ENCODE measurements around the gene ZNF304.

The ZNF304 gene

DNA sequence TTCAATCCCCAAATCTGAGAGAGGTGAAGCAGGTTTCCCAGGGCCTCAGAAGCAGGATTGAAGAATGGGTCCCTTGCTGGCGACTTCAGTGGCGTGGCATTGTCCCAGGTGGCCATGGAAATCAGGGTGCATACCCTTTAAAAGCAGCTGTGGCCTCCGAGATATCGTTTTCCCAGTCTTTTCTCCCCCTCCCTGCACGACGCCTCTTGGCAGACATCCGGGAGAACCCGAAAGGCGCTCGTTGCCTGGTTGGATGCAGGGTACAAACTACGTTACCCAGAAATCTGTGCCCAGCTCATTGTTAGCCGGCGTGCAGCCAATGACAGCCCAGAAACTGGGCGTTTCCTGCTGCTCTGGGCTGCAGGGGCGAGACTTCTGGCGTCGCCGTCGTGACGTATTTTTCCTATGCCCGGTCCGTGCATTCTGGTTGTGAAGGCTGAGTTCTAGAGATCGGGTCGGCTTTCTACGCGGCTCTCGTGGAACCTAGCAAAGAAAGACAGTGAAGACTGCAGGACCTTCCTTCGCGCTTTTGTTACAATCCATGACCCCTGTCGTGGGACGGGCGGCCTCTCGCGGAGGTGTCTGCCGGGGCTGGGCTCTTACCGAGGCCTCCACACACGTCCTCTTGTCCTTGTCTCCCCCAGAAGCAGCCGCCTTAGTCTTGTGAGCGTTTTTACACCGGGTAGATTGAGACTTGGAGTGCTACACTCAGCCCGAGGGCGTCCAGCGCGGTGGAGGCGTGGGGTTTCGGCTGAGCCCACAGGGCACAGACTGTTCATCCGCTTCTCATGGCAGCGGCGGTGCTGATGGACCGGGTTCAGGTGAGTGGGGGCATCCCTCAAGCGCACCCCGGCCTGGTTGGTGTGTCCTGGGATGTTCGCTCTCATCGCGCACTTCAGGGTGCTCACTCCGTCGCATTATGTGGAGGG lies at the start of gene ZNF304:
Gene ZNF304, plus strand, starts transcription at position 395 of the 929 bp plus-strand sequence. Its CDS starts 394 bp downstream, at position 789.
- DNase-seq, result peak; percentile 97

DNA sequence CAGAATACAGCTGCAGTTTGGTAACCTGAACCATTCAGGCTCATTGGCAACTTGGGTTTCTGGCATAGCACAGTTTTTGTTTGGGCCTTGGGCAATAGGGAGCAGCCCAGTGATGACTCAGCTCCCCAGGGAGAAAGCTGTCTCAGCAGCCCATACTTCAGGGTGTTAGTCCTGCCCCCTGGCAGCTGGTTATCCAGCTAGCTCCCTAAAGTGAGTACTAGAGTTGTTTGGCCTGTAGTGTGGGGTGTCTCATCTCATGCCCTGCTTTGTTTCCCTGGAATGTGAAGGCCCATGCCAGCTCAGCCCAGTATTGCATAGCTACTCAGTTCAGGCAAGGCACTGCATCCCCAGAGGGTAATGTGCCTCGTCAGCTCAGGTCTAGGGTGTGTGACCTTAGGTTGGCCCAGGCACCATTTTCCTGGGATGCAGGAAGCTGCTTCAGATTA lies 49.0 kb upstream of the ZNF304 start:
- peak; percentile 73 for DNase-seq

DNA sequence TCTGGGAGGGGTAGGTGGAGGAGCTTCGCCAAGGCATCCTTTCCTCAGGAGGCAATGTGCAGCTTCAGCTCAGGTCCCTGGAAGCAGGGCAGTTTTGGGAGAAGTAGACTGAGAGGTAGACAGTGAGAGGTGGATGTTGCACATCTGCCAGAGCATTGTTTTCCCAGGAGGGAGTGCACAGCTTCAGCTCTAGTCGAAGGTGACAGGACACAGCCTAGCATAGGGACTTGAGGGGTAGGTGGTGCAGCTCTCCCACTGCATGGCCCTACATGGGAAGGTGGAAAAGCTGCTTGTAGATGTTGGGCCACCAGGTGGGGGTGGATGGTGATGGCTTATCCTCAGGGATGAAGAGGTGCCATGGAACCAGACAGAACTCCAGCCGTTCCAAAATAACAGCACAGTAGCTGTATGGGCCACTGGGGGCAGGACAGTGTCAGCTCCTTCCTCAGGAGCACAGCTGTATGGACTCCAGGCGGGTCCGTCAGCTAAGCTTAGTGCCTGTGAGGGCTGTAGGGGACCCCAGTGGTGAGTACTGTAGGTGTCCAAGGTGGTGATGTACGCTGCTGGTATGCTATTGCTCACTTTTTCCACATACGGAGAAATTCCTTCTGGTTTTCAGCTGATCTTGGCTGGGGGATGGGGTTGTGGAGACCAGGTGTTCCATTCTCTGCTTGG lies 48.2 kb upstream of the ZNF304 start:
- DNase-seq, result no peak

DNA sequence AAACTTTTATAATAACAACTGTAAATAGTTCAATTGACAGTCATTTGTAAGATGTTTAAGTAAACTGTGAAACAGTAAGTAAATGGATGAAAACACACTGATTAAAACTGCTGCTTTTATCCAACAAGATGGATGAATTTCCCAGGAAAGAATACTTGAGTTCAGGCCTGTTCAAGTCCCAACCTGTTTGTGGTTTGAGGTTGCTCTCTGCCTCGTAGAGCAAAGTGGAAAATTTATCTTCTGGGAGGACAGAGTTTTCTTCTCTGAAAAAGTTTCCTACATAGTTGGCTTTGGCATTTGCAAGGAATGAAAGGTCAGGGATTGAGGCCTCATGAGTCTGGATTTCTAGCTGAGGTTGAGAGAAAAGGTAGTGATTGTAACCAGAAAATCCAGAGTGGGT lies 46.0 kb upstream of the ZNF304 start:
- DNase-seq, result no peak

DNA sequence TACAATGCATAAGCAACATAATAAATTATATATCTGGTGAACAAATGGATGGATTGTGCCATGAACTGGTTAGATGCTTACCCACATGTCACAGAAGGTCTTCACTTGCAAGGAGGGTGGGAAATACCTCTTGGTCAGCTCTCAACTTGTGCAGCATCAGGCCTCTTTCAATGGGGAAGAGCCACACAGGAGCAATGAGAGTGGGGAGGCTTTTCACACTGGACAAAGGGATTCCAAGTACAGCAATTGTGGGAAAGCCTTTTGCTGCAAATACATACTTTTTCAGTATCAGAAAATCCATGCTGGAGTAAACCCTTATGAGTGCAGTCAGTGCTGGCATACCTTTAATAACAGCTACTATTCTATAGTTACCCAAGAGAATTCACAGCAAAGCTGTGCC lies 42.6 kb upstream of the ZNF304 start:
- DNase-seq, result no peak

DNA sequence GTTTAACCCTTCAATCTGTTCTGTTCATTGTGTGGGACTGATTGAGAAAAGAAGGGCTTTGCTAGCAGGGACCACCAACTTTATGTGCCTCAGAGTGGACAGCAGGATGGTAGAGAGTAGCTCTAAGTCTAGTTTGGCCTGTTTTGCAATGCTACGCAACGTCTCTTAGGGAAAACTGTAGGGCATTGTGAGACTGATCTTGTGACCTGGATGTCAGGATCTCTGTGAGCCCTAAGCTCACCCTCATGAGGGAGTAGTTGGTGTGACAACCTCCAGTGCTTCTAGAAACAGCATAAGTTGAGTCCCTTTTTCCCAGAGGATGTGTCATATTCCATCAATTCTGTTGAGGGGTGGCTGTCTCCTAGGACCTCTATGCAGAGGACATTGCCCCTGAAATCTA lies 40.3 kb upstream of the ZNF304 start:
- no peak for DNase-seq

DNA sequence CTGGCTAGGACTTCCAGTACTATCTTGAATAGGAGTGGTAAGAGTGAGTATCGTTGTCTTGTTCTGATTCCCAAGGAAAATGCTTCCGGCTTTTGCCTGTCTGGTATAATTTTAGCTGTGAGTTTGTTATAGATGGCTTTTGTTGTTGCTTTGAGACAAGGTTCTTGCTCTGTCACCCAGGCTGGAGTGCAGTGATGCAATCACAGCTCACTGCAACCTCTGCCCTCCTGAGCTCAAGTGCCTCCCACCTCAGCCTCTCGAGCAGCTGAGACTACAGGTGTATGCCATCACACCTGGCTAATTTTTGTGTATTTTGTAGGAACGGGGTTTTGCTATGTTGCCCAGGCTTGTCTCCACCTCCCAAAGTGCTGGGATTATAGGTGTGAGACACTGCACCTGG lies 36.9 kb upstream of the ZNF304 start:
- no peak for DNase-seq

DNA sequence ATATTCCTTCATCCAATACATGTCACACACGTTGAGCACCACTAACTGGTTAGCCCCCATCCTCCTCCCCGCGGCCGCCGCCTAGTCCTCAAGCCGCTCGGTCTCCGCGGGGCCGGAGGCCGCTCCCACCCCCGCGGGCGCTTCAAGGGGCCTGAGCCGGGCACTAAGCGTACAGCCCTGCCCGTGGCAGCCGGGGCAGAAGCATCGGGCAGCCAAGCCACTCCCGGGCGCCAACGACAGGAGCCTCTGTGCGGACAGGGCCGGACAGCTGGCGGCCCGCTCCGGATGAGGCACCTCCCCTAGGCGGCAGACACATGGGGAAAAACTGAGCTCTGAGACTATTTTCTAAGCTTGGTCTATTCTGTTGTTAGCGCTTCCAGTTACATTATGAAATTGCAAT lies 33.6 kb upstream of the ZNF304 start:
- no peak for DNase-seq

DNA sequence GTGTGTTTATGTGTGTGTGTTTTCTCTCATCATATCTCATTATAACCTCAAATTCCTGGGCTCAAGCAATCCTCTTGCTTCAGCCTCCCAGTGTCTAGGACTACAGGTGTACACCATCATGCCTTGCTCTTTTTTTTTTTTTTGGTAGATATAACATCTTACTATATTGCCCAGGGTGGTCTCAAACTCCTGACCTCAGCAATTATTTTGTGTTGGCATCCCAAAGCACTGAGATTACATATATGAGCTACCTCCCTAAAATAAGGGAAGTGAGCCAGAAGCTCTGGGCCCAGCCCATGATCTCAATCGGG lies 31.2 kb upstream of the ZNF304 start:
- no peak for DNase-seq

DNA sequence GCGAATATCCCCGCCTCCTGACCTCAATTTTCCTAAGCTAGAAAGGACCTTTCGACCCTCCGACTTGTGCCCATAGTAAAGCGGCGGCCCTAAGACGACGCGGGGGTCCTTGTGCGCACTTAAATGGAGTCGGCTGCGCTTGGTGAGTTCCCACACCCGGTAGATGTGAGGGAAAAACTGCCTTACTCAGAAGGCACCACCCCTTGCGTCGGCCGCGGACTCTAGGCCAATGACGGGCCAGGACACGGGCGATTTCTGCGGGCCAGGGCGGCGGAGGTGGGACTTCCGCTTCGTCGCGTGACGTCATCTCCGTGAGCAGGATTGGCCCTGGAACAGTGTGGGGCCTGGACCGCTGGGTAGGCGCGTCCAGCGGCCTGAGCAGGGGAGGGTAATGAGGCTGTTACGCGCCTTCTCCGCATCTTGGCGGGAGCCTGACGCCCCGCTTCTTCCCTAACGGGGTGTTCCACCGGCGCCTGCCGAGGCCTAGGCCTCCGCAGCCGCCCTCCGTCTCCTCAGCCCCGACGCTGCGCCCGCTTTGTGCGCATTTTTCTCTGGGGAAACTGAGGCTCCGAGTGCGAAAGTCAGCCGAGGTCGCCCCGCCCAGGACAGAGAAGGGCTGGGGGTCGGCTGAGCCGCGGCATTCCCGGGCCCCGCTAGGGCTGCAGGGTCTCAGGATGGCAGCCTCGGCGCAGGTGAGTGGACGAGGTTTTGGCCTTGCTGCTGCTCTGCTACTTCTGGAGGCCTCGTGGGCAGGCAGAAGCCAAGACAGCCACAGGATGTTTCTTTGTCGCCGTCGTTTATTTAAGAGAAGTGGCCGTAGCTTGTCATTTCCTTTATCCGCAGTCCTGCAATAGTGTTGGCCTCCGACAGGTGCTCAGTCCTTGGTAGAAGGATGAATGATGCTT lies 30.6 kb upstream of the ZNF304 start, which contains the start of gene ZNF543:
Gene ZNF543, plus strand, starts transcription at position 293 of the 905 bp plus-strand sequence. Its CDS starts 382 bp downstream, at position 675.
- peak; percentile 97 for DNase-seq

DNA sequence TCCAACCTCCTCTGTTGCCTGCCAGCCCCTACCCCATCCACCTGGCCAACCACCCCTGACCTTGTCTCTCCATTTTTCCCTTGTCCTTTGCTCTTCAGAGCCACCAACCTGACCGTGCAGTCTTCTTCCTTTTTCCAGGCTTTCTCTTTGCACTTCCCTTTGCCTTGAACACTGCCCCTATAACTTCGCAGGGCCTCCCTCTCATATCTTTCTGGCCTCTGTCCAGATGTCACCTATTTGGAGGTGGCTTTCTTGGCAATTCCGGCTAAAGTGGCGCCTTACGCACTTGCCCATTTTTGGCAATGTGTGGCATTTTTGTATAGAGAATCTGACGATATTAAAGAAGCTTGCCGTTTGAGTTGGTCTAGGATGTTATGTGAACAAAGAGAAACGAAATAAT lies 30.0 kb upstream of the ZNF304 start:
- no peak for DNase-seq

DNA sequence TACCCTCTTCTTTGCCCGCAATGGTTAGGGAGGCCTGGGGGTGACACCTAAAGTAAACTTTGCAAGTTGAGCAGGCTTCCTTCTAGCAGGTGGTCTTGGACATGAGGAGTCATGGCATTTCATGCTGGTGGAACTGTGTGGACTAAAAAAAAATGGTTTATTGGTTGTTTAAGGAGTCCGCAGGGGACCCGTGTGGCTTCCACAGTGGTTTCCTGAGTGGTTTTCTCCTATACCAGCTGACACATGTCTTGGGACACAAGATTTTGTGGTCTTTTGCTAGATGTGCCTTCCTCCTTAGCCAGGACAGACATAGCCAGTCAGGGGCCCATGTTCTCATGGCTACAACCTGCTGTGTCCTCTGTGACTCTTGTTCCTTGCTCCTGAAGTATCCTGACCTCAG lies 29.3 kb upstream of the ZNF304 start:
- peak; percentile 82 for DNase-seq

DNA sequence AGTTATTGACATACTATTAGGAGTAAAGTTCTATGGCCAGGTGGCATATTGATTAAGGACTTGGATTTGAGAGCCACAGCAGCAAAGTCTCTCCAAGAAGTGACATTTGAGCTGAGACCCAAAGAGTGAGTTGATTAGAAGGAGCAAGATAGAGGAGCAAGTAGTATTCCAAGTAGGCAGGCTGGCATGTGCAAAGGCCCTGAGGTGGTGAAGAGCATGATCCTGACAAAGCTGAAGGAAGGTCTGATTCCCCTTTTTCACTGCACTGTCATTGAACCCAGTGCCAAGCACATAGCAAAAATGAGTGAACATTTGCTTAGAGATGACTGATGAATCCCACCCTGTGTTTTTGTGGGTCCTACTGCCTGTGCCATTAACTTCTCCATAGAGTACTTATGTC lies 26.1 kb upstream of the ZNF304 start:
- DNase-seq, result no peak

DNA sequence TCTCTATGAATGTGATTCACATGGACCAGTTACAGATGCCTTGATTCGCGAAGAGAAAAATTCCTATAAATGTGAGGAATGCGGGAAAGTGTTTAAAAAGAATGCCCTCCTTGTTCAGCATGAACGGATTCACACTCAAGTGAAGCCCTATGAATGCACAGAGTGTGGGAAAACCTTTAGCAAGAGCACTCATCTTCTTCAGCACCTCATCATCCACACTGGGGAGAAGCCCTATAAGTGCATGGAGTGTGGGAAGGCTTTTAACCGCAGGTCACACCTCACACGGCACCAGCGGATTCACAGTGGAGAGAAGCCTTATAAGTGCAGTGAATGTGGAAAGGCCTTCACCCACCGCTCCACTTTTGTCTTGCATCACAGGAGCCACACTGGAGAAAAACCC lies 23.1 kb upstream of the ZNF304 start:
- no peak for DNase-seq

DNA sequence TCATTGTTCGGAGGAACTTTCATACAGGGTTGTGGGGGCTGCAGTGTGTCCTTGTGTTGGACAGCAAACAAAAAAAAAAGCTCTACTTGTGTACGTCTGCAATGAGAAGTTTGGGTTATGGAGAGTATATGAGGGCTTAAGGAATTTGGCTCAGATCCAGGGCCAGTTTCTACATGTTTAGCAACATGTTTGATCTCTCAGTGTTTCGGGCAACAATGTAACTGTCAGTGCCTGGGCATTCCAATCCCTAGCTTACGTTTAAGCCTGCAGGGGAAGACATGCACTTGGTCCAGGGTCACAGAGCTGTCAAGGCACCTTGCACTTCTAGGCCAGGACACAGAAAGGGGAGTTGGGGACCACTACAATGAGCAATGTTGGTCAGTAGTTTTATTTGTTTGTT lies 16.9 kb upstream of the ZNF304 start:
- DNase-seq, result no peak

DNA sequence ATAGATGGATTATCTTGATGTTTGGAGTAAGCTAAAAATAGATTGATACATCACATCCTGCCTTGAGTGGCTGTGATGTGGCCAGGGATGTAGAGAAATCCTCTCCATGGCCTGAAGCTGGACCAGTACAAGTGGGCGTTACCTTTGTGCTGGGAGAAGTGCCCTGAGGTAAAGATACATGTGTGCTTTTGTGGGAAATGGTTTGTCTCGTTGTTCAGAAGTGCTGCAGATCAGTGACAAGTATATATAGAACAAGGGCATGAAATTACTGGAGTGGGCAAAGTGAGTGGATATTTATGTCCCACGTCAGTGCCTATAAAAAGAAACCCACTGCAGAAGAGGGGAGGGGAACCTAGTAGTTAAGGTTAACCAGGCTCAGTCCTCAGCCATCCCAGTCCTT lies 12.2 kb upstream of the ZNF304 start:
- no peak for DNase-seq

DNA sequence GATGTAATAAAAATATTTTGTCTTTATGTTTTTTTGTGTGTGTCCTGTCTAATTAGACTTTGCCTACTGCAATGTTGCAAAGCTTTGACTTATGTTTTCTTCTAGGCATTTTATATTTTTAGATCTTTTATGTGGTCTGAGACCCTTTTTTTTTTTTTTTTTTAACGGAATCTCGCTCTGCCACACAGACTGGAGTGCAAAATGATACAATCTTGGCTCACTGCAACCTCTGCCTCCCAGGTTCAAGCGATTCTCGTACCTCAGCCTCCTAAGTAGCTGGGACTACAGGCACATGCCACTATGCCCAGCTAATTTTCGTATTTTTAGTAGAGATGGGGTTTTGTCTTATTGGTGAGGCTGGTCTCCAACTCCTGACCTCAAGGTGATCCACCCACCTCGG lies 8.5 kb upstream of the ZNF304 start:
- DNase-seq, result no peak

DNA sequence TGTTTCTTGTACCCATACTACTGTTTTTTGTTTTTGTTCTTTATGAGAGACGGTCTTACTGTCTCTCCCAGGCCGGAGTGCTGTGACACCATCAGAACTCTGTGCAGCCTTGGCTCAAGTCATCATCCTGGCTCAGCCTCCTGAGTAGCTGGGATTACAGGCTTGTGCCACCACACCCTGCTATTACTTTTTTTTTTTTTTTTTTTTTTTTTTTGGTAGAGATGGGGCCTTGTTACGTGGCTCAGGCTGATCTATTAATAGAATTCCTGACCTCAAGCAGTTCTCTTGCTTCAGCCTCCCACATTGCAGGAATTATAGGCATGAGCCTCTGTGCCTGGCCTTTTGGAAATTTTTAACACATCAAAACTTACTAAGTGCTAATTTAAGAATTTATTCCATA lies 2.9 kb upstream of the ZNF304 start:
- no peak for DNase-seq

DNA sequence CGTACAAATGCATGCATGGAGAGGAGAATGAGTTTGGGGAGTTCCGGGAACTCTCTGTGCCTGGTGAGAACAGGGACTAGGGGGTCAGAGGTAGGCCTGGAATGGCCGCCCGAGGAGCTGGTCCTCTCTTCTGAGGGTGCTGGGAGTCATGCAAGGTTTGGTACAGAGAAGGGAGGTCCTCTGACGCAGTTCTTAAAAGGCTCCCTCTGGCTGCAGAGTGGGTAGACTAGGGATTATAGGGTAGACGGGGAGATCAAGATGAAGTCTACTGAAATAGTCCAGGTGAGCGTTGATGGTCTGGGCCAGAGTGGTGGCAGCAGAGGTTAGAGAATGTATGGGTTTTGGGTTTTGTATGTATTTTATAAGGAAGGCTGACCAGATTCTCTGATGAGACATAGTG lies 796 bp downstream of the ZNF304 start:
- no peak for DNase-seq

DNA sequence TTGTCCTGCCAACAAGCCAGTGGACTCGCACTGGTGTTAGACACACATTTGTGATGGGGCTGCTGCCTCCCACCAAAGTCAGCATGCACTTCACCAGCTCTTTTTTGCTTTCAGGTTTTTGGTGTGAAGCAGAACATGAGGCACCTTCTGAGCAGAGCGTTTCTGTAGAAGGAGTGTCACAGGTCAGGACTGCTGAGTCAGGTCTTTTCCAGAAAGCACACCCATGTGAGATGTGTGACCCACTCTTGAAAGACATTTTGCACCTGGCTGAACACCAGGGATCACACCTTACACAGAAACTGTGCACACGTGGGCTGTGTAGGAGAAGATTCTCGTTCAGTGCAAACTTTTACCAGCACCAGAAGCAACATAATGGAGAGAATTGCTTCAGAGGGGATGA lies 4.8 kb downstream of the ZNF304 start:
- no peak for DNase-seq

DNA sequence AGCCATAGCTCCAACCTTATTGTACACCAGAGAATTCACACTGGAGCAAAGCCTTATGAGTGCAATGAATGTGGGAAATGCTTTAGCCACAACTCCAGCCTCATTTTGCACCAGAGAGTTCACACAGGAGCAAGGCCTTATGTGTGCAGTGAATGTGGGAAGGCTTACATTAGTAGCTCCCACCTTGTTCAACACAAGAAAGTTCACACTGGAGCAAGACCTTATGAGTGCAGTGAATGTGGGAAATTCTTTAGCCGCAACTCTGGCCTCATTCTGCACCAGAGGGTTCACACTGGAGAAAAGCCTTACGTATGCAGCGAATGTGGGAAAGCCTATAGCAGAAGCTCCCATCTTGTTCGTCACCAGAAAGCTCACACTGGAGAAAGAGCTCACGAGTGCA lies 6.3 kb downstream of the ZNF304 start:
- no peak for DNase-seq

DNA sequence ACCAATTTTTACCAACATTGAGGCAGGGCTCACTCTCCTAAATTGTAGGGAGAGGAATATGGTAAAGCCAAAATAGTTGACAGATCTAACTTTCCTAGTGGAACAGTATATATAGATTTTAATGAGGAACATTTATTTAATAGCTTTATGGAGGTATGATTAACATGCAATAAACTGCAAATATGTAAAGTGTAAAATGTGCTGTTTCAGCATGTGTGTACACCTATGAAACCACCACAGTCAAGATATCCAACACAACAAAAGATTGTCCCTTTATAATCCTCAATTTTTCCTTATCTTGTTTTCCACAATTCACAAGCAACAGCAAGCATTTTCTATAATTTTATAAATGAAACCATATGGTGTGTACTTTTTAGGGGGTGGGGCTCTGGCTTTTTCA lies 8.2 kb downstream of the ZNF304 start:
- no peak for DNase-seq

DNA sequence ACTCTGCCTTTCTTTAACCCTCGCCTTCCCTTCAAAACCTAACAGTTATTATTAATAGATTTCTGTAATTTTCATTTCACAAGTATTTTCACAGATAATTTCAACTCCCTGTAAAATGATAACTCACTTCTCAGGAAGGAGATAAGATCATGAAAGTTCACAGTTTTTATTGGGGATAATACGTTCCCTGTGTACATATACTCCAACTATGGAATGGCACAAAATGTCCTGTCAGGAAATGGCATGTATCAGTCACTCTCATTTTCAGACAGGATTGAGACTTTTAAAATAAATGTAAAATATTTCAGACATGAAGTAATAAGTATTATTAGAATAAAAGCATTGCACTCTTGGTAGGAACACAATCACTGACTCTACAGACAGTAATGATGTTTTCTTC lies 11.3 kb downstream of the ZNF304 start:
- no peak for DNase-seq
